K562 (cell line): ENCODE results near the gene MYMK.

ENCODE experiments used
- ARID4B ChIP-seq: sonication (generic); formaldehyde crosslinking; IDR thresholded peaks from 2 replicates; pipeline ENCODE4 v1.8.0; 2022; ENCODE audit warnings: mild to moderate bottlenecking, missing genetic modification reagents
- ETV6 ChIP-seq, 3 experiments: fragments of 150-350 bp in 1 of 3; sonication (generic) in 1 of 3; formaldehyde crosslinking in 1 of 3; IDR thresholded peaks; 2 replicates each; pipeline versions ENCODE4 v1.6.1 to v1.8.0; 2014 to 2022; ENCODE audit warnings: borderline replicate concordance in 2 of 3, low read depth in 2 of 3, antibody characterized with exemption in 1 of 3, low read length in 1 of 3, mild to moderate bottlenecking in 1 of 3, missing genetic modification reagents in 1 of 3
- JUN ChIP-seq, 2 experiments: sonication (generic) in 1 of 2; formaldehyde crosslinking in 1 of 2; IDR thresholded peaks; 2 replicates each; pipeline versions ENCODE4 v1.6.1 to v1.8.0; 2012 to 2022; ENCODE audit warnings: borderline replicate concordance in 2 of 2, mild to moderate bottlenecking in 2 of 2, improper control_type of control experiment in 1 of 2, low read depth in 1 of 2, low read length in 1 of 2, missing genetic modification reagents in 1 of 2
- NFIC ChIP-seq: fragments of 450-650 bp; IDR thresholded peaks from 2 replicates; pipeline ENCODE4 v1.6.1; 2017; ENCODE audit warnings: mild to moderate bottlenecking, inconsistent platforms
- POLR2A ChIP-seq: fragments of 450-650 bp; conservative IDR thresholded peaks from 2 replicates; pipeline ENCODE4 v1.6.1; 2016
- POLR2AphosphoS2 ChIP-seq: IDR thresholded peaks from 2 replicates; pipeline ENCODE4 v1.6.1; 2012; ENCODE audit warnings: low read length, improper control_type of control experiment
- TAF1 ChIP-seq: IDR thresholded peaks from 2 replicates; pipeline ENCODE4 v1.6.1; 2011; ENCODE audit warnings: mild to moderate bottlenecking, low read length, moderate library complexity; ENCODE audit not compliant: insufficient read depth, control insufficient read depth, severe bottlenecking; ENCODE audit errors: extremely low read depth
- TARDBP ChIP-seq: fragments of 450-650 bp; IDR thresholded peaks from 2 replicates; pipeline ENCODE4 v1.6.1; 2016
- TF ChIP-seq, protein P1 (sequence below), 3 experiments: IDR thresholded peaks in 2 of 3; conservative IDR thresholded peaks in 1 of 3; 2 replicates each; pipeline ENCODE4 v1.5.1; 2011 to 2012; ENCODE audit warnings: low read length in 3 of 3, mild to moderate bottlenecking in 3 of 3, control low read depth in 2 of 3, improper control_type of control experiment in 1 of 3, inconsistent platforms in 1 of 3, low read depth in 1 of 3, mixed read lengths in 1 of 3, moderate library complexity in 1 of 3; ENCODE audit not compliant: insufficient read depth in 2 of 3
- TF ChIP-seq, protein P2 (sequence below): fragments of 250-450 bp; sonication (Bioruptor Pico); IDR thresholded peaks from 2 replicates; pipeline ENCODE4 v1.5.0; 2020; ENCODE audit warnings: mild to moderate bottlenecking, borderline replicate concordance

DNA sequence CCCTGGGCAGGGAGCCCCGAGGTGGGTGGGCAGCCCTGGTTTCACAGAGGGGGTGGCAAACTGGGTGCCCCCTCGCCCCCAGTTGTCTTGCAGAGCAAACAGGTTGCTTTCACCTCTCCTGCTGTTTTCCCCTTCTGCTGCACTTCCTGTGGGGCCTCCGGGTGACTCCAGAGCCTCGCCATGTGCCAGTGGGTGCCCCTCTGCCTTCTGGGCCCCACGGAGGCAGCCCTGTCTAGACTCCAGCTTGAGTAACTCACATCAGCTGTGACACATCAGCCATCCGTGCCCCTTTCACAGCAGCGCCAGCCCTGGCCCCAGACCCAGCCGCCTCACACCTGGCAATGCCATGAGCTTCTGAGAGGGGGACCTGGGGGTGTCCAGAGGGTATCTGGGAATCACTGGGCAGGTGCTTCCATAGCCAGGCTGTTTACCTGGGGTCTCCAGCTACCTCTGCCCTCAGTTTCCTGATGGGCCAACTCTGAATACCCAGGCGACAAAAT, 46.7 kb upstream of the MYMK start:
- TF ChIP-seq TAF1, result no peak
- TF ChIP-seq, protein P1, sequence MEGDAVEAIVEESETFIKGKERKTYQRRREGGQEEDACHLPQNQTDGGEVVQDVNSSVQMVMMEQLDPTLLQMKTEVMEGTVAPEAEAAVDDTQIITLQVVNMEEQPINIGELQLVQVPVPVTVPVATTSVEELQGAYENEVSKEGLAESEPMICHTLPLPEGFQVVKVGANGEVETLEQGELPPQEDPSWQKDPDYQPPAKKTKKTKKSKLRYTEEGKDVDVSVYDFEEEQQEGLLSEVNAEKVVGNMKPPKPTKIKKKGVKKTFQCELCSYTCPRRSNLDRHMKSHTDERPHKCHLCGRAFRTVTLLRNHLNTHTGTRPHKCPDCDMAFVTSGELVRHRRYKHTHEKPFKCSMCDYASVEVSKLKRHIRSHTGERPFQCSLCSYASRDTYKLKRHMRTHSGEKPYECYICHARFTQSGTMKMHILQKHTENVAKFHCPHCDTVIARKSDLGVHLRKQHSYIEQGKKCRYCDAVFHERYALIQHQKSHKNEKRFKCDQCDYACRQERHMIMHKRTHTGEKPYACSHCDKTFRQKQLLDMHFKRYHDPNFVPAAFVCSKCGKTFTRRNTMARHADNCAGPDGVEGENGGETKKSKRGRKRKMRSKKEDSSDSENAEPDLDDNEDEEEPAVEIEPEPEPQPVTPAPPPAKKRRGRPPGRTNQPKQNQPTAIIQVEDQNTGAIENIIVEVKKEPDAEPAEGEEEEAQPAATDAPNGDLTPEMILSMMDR (IDR thresholded peaks at IDR 0.05 in 2 of 3, conservative IDR thresholded peaks at IDR 0.05 in 1 of 3; ENCODE audit: insufficient read depth in 2 of 3, low read depth in 1 of 3, low read length in 3 of 3), result no peak
- TF ChIP-seq POLR2AphosphoS2, result no peak
- TF ChIP-seq, protein P2, sequence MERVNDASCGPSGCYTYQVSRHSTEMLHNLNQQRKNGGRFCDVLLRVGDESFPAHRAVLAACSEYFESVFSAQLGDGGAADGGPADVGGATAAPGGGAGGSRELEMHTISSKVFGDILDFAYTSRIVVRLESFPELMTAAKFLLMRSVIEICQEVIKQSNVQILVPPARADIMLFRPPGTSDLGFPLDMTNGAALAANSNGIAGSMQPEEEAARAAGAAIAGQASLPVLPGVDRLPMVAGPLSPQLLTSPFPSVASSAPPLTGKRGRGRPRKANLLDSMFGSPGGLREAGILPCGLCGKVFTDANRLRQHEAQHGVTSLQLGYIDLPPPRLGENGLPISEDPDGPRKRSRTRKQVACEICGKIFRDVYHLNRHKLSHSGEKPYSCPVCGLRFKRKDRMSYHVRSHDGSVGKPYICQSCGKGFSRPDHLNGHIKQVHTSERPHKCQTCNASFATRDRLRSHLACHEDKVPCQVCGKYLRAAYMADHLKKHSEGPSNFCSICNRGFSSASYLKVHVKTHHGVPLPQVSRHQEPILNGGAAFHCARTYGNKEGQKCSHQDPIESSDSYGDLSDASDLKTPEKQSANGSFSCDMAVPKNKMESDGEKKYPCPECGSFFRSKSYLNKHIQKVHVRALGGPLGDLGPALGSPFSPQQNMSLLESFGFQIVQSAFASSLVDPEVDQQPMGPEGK (CRISPR knock-in tag), result no peak
- no peak for TF ChIP-seq TARDBP
- no peak for TF ChIP-seq POLR2A
- TF ChIP-seq ARID4B (CRISPR knock-in tag), result no peak
- TF ChIP-seq ETV6 (IDR thresholded peaks at IDR 0.05; ENCODE audit: borderline replicate concordance in 1 of 2, low read depth in 2 of 2, low read length in 1 of 2), result no peak
- TF ChIP-seq ETV6 (CRISPR knock-in tag; IDR thresholded peaks at IDR 0.05; ENCODE audit: borderline replicate concordance), result no peak
- no peak for TF ChIP-seq JUN (IDR thresholded peaks at IDR 0.05; ENCODE audit: borderline replicate concordance, low read depth, low read length)
- no peak for TF ChIP-seq JUN (CRISPR knock-in tag; IDR thresholded peaks at IDR 0.05; ENCODE audit: borderline replicate concordance)
- TF ChIP-seq NFIC, result no peak
